HCT116 (cell line): Measurements from ENCODE around the gene APAF1. TPM values are rescaled to one million over a fixed set of nuclear protein-coding genes. Genes with fewer than 3 reads are reported as not detected.

Experiments
- ATAC-seq: fragments of 200-7000 bp; cut with Tn5 transposase; 2 replicates; pipeline ENCODE4 v1.9.1; 2020; ENCODE audit warnings: mild to moderate bottlenecking, moderate library complexity
- BruUV-seq: library from RNA; stranded (reverse); fragments of 400-500 nt; replicated peaks from 2 replicates; lab custom pipeline; 2021; lab: Mats Ljungman, UMichigan
- CTCF ChIA-PET: fragments of 300-600 bp; sonication (Branson Sonifier 250); formaldehyde crosslinking; loops from one replicate; lab custom pipeline; 2021; ENCODE audit warnings: antibody characterized with exemption; lab: Charles Lee
- POLR2A ChIA-PET: fragments of 300-600, 350-600 bp; sonication (Branson Sonifier 250); formaldehyde crosslinking; loops from one replicate; lab custom pipeline; 2021; ENCODE audit warnings: antibody characterized with exemption; lab: Charles Lee
- RAD21 ChIA-PET, 2 experiments: fragments of 300-600 bp; sonication (Branson Sonifier 250); formaldehyde crosslinking; loops; one replicate each; lab custom pipeline; 2023; ENCODE audit warnings: low total read pairs in 2 of 2; ENCODE audit not compliant: uncharacterized antibody in 2 of 2, unreplicated experiment in 2 of 2, low non-redundant PET in 1 of 2; lab: Charles Lee
- DNase-seq: peaks from one replicate; pipeline ENCODE4 v3.0.0-alpha.2; 2010; ENCODE audit warnings: low read depth, low spot score
- H2AFZ ChIP-seq: fragments of 200-600 bp; shearing (Covaris generic), sonication (generic); 2 replicates; pipeline ENCODE4 v1.6.1; 2017; ENCODE audit warnings: low read depth, mixed run types, mixed read lengths, antibody characterized with exemption, low read length; ENCODE audit not compliant: poor library complexity, severe bottlenecking
- H3K27ac ChIP-seq: 2 replicates; pipeline ENCODE4 v1.5.1; 2012; ENCODE audit warnings: low read depth, low read length
- H3K27me3 ChIP-seq: fragments of 200-600 bp; sonication (generic); 2 replicates; pipeline ENCODE4 v1.6.1; 2016; ENCODE audit warnings: mixed run types, low read length, mixed read lengths; ENCODE audit not compliant: insufficient read depth
- H3K36me3 ChIP-seq, 2 experiments: fragments of 200-500 bp in 1 of 2; fragments of 200-600 bp in 1 of 2; sonication (Bioruptor generic) in 1 of 2; sonication (generic) in 1 of 2; 2 replicates each; pipeline versions ENCODE4 v1.5.1 to v1.6.1; 2014 to 2016; ENCODE audit warnings: low read length in 2 of 2, inconsistent platforms in 1 of 2, mixed read lengths in 1 of 2, mixed run types in 1 of 2; ENCODE audit not compliant: insufficient read depth in 2 of 2, control insufficient read depth in 1 of 2
- H3K4me1 ChIP-seq, 2 experiments: fragments of 200-600 bp in 1 of 2; sonication (generic) in 1 of 2; 2 replicates each; pipeline versions ENCODE4 v1.5.1 to v1.6.1; 2012 to 2017; ENCODE audit warnings: low read length in 2 of 2, inconsistent platforms in 1 of 2, mild to moderate bottlenecking in 1 of 2, mixed read lengths in 1 of 2, mixed run types in 1 of 2, moderate library complexity in 1 of 2; ENCODE audit not compliant: insufficient read depth in 2 of 2, control insufficient read depth in 1 of 2
- H3K4me2 ChIP-seq: fragments of 200-600 bp; sonication (generic); 2 replicates; pipeline ENCODE4 v1.6.1; 2017; ENCODE audit warnings: mixed run types, low read length, mixed read lengths
- H3K4me3 ChIP-seq, 2 experiments: fragments of 200-600 bp in 1 of 2; sonication (generic) in 1 of 2; replicated peaks in 1 of 2; 2 replicates each; pipeline ENCODE4 v1.5.1; 2011 to 2016; ENCODE audit warnings: low read length in 2 of 2, control low read depth in 1 of 2, low read depth in 1 of 2, mild to moderate bottlenecking in 1 of 2, mixed read lengths in 1 of 2, mixed run types in 1 of 2
- H3K79me2 ChIP-seq: fragments of 200-600 bp; sonication (generic); 2 replicates; pipeline ENCODE4 v1.6.1; 2017; ENCODE audit warnings: mild to moderate bottlenecking, mixed run types, low read length, moderate library complexity, mixed read lengths; ENCODE audit not compliant: insufficient read depth
- H3K9ac ChIP-seq: fragments of 200-600 bp; sonication (generic); 2 replicates; pipeline ENCODE4 v1.6.1; 2016; ENCODE audit warnings: low read length, mixed read lengths
- H3K9me2 ChIP-seq: fragments of 200-600 bp; sonication (generic), shearing (Covaris generic); 2 replicates; pipeline ENCODE4 v1.6.1; 2017; ENCODE audit warnings: mixed run types, mild to moderate bottlenecking, moderate library complexity; ENCODE audit not compliant: insufficient read depth
- H3K9me3 ChIP-seq, 2 experiments: fragments of 200-500 bp in 1 of 2; fragments of 200-600 bp in 1 of 2; sonication (Bioruptor generic) in 1 of 2; sonication (generic) in 1 of 2; 2 replicates each; pipeline ENCODE4 v1.6.1; 2014 to 2017; ENCODE audit warnings: low read length in 2 of 2, mixed read lengths in 2 of 2, inconsistent platforms in 1 of 2, low read depth in 1 of 2, mild to moderate bottlenecking in 1 of 2, mixed run types in 1 of 2, moderate library complexity in 1 of 2; ENCODE audit not compliant: control insufficient read depth in 1 of 2, insufficient read depth in 1 of 2
- H4K20me1 ChIP-seq: fragments of 200-600 bp; sonication (generic), shearing (Covaris generic); 2 replicates; pipeline ENCODE4 v1.6.1; 2017; ENCODE audit warnings: mixed run types, mild to moderate bottlenecking, moderate library complexity; ENCODE audit not compliant: insufficient read depth
- CEBPB ChIP-seq: IDR thresholded peaks from 2 replicates; pipeline ENCODE4 v1.6.1; 2012; ENCODE audit warnings: low read depth
- EGR1 ChIP-seq: IDR thresholded peaks from 2 replicates; pipeline ENCODE4 v1.6.1; 2012; ENCODE audit warnings: low read depth
- ELF1 ChIP-seq: IDR thresholded peaks from 2 replicates; pipeline ENCODE4 v1.6.1; 2012; ENCODE audit warnings: low read depth, borderline replicate concordance
- EZH2 ChIP-seq: fragments of 200-600 bp; sonication (generic); IDR thresholded peaks from 2 replicates; pipeline ENCODE4 v1.6.1; 2017; ENCODE audit warnings: antibody characterized with exemption, mixed run types
- EZH2phosphoT487 ChIP-seq: fragments of 200-600 bp; IDR thresholded peaks from 2 replicates; pipeline ENCODE4 v1.6.1; 2018; ENCODE audit warnings: antibody characterized with exemption, borderline replicate concordance
- FOSL1 ChIP-seq: IDR thresholded peaks from 2 replicates; pipeline ENCODE4 v1.6.1; 2012; ENCODE audit warnings: low read depth
- POLR2AphosphoS5 ChIP-seq: IDR thresholded peaks from 2 replicates; pipeline ENCODE4 v1.6.1; 2011; ENCODE audit warnings: mild to moderate bottlenecking, low read depth, low read length, moderate library complexity
- SIN3A ChIP-seq: IDR thresholded peaks from 2 replicates; pipeline ENCODE4 v1.6.1; 2012; ENCODE audit warnings: low read depth
- TCF7L2 ChIP-seq: IDR thresholded peaks from 2 replicates; pipeline ENCODE4 v1.7.0; 2011; ENCODE audit warnings: borderline replicate concordance, inconsistent platforms; ENCODE audit not compliant: insufficient read depth, insufficient read length; ENCODE audit errors: extremely low read depth
- YY1 ChIP-seq: IDR thresholded peaks from 2 replicates; pipeline ENCODE4 v1.6.1; 2011; ENCODE audit warnings: low read length, low read depth, moderate library complexity, mild to moderate bottlenecking; ENCODE audit not compliant: insufficient replicate concordance; ENCODE audit errors: extremely low read depth
- ZFX ChIP-seq: fragments of 450-650 bp; IDR thresholded peaks from 2 replicates; pipeline ENCODE4 v1.6.1; 2017
- intact Hi-C: fragments of 100-400 bp; cut with micrococcal nuclease; formaldehyde crosslinking; loops from 2 replicates; pipeline ENCODE4 v1.10.0; 2022
- total RNA-seq: library from RNA; stranded (reverse); gene quantifications from one replicate; pipeline ENCODE4 v1.2.1, GENCODE V29; 2021; ENCODE audit not compliant: unreplicated experiment
- TF ChIP-seq, protein P1 (sequence below): IDR thresholded peaks from 2 replicates; pipeline ENCODE4 v1.6.1; 2012
- TF ChIP-seq, protein P2 (sequence below), 3 experiments: fragments of 200-600 bp in 1 of 3; sonication (generic) in 1 of 3; IDR thresholded peaks in 2 of 3; conservative IDR thresholded peaks in 1 of 3; 2 replicates each; pipeline ENCODE4 v1.5.1; 2012 to 2017; ENCODE audit warnings: low read depth in 2 of 3, low read length in 2 of 3, antibody characterized with exemption in 1 of 3, borderline replicate concordance in 1 of 3, control low read depth in 1 of 3, mild to moderate bottlenecking in 1 of 3, mixed read lengths in 1 of 3, mixed run types in 1 of 3, moderate library complexity in 1 of 3; ENCODE audit not compliant: insufficient read depth in 1 of 3
- TF ChIP-seq, protein P3 (sequence below): IDR thresholded peaks from 2 replicates; pipeline ENCODE4 v1.6.1; 2011; ENCODE audit warnings: mild to moderate bottlenecking, low read length, moderate library complexity; ENCODE audit not compliant: insufficient replicate concordance; ENCODE audit errors: extremely low read depth
- TF ChIP-seq, protein P4 (sequence below): IDR thresholded peaks from 2 replicates; pipeline ENCODE4 v1.6.1; 2012

APAF1 gene
- total RNA-seq, 1 experiment from 2014 or later: 13.9 TPM

DNA sequence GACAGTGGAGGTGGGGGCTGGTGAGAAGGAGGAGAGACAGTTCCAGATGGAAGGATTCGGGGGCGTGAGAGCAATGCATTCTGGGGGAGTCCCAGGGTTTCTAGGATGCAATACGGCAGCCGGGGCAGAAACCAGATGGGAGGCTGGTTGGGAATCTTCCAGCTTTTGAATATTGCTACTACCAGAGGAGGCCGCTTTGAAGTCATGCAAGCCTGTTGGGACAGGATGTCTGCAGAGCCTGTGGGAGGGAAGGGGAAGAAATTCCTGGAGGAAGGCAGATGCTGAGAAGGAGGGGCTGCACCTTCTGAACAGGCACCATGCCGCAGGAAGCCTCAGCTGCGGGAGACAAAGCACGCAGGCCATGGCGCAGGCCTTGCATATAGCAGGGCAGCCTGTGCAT is 105.4 kb downstream of the APAF1 start:
- H3K4me3 ChIP-seq: no peak overlapping the region
- CTCF ChIA-PET: no interaction called here
- BruUV-seq: no TSS peak
- H3K79me2 ChIP-seq: no peaks in the 10 kb centered on the region
- TF ChIP-seq ELF1 (no peak), ZFX (no peak), EGR1 (no peak), CEBPB (no peak), EZH2phosphoT487 (no peak), FOSL1 (no peak), SIN3A (no peak), TCF7L2 (no peak), POLR2AphosphoS5 (no peak), YY1 (no peak), EZH2 (no peak)
- TF ChIP-seq, protein P1, sequence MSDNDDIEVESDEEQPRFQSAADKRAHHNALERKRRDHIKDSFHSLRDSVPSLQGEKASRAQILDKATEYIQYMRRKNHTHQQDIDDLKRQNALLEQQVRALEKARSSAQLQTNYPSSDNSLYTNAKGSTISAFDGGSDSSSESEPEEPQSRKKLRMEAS: no peak
- TF ChIP-seq, protein P2, sequence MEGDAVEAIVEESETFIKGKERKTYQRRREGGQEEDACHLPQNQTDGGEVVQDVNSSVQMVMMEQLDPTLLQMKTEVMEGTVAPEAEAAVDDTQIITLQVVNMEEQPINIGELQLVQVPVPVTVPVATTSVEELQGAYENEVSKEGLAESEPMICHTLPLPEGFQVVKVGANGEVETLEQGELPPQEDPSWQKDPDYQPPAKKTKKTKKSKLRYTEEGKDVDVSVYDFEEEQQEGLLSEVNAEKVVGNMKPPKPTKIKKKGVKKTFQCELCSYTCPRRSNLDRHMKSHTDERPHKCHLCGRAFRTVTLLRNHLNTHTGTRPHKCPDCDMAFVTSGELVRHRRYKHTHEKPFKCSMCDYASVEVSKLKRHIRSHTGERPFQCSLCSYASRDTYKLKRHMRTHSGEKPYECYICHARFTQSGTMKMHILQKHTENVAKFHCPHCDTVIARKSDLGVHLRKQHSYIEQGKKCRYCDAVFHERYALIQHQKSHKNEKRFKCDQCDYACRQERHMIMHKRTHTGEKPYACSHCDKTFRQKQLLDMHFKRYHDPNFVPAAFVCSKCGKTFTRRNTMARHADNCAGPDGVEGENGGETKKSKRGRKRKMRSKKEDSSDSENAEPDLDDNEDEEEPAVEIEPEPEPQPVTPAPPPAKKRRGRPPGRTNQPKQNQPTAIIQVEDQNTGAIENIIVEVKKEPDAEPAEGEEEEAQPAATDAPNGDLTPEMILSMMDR (IDR thresholded peaks at IDR 0.05 in 2 of 3, conservative IDR thresholded peaks at IDR 0.05 in 1 of 3; ENCODE audit: borderline replicate concordance in 1 of 3, insufficient read depth in 1 of 3, low read depth in 2 of 3, low read length in 2 of 3): no peak
- TF ChIP-seq, protein P3, sequence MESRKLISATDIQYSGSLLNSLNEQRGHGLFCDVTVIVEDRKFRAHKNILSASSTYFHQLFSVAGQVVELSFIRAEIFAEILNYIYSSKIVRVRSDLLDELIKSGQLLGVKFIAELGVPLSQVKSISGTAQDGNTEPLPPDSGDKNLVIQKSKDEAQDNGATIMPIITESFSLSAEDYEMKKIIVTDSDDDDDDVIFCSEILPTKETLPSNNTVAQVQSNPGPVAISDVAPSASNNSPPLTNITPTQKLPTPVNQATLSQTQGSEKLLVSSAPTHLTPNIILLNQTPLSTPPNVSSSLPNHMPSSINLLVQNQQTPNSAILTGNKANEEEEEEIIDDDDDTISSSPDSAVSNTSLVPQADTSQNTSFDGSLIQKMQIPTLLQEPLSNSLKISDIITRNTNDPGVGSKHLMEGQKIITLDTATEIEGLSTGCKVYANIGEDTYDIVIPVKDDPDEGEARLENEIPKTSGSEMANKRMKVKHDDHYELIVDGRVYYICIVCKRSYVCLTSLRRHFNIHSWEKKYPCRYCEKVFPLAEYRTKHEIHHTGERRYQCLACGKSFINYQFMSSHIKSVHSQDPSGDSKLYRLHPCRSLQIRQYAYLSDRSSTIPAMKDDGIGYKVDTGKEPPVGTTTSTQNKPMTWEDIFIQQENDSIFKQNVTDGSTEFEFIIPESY: no peak
- TF ChIP-seq, protein P4, sequence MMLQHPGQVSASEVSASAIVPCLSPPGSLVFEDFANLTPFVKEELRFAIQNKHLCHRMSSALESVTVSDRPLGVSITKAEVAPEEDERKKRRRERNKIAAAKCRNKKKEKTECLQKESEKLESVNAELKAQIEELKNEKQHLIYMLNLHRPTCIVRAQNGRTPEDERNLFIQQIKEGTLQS: no peak
- H3K9me3 ChIP-seq: no peaks in the 10 kb centered on the region
- peaks cover 9% of the 10 kb centered on the region; the same call in 1 of the 2 replicates for H3K27me3 ChIP-seq
- no peak overlapping the region for H3K9ac ChIP-seq
- no peak for DNase-seq
- no peaks in the 10 kb centered on the region for H4K20me1 ChIP-seq
- RAD21 ChIA-PET: no interaction called here
- no peaks in the 10 kb centered on the region for H3K36me3 ChIP-seq
- no peak overlapping the region for H2AFZ ChIP-seq
- H3K4me2 ChIP-seq: no peak overlapping the region
- intact Hi-C loops: no loop called here
- POLR2A ChIA-PET: no interaction called here
- H3K9me2 ChIP-seq: no peaks in the 10 kb centered on the region
- ATAC-seq: no peak
- no peak overlapping the region for H3K27ac ChIP-seq
- peaks cover 0 to under 1% of the 10 kb centered on the region in 2 experiments; a peak in 1 of 4 replicates for H3K4me1 ChIP-seq
